Eye (tissue), 1 donor: ENCODE results near the gene SYT14.
"Not testable (repeated sequence)": the region's sequence is repeated elsewhere in the genome, so short reads cannot be mapped to it uniquely, and the experiment has no call there.

Experiments
- DNase-seq: peaks from one replicate; pipeline ENCODE4 v3.0.0-alpha.2; 2015

SYT14 gene

DNA sequence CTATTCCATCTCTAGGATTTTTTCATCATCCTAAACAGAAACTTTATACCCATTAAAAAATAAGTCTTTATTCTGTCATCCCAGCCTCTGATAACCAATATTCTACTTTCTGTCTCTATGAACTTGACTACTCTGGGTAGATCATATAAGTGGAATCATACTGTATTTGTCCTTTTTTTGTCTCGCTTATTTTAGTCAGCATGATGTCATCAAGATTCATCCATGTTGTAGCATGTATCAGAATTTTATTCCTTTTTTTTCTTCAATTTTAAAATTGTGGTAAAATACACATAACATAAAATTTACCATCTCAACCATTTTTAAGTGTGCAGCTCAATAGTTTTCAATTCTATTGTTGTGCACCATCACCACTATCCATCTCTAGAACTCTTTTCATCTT lies 90.0 kb downstream of the SYT14 start:
- DNase-seq: no peak

DNA sequence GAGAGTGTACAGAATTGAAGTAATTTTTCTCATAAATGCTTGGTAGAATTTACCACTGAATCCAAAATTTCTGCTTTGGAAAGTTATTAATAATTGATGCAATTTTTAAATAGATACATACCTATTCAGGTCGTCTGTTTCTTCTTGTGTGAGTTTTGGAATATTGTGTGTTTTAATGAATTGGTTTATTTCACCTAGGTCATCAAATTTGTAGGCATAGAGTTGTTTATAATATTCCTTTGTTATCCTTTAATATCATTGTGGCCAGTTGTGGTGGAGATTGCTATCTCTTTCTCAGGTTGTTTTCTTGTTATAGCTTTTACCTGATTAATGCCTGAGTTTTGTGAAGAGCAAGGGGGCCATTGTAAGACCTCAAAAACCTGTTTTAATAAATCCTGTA lies 93.5 kb downstream of the SYT14 start:
- no peak for DNase-seq

- no peak for DNase-seq
Observed at GRCh38 chr1:210043058-210043457, 105.0 kb downstream of the SYT14 start.

DNA sequence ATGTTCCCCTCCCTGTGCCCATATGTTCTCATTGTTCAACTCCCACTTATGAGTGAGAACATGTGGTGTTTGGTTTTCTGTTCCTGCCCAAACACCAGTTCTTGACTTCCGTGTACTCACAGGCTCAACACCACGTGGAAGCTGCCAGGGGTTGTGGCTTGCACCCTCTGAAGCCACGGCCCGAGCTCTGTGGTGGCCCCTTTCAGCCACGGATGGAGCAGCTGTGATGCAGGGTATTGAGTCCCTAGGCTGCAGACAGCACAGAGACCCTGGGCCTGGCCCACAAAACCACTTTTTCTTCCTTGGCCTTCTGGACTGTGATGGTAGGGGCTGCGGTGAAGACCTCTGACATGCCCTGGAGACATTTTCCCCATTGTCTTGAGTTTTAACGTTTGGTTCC lies 111.6 kb downstream of the SYT14 start:
- no peak for DNase-seq

- not testable (repeated sequence) for DNase-seq
Observed at GRCh38 chr1:210050491-210050890, 112.5 kb downstream of the SYT14 start.

- no peak for DNase-seq
Observed at GRCh38 chr1:210053126-210053525, 115.1 kb downstream of the SYT14 start.

GRCh38 chr1:210057593-210057992 lies 119.6 kb downstream of the SYT14 start:
- no peak for DNase-seq

DNA sequence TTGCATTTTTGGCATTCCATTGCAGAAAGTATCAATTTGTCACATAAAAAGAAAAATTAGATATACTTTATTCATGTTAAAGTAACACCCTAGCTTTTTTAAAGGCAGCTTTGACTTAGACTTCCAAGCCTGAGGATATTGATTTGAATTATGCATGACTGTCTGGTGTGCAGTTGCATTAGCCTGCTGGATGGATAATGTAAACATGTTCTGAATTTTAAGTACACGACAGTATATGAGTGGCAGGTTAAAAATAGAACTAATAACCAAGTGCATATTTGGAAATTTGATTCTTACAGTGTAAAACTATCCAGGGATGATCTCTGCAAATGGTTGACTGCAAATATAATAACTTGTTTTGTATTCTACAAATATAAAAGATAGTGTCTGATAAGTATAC lies 124.0 kb downstream of the SYT14 start:
- DNase-seq: peak; percentile 31

DNA sequence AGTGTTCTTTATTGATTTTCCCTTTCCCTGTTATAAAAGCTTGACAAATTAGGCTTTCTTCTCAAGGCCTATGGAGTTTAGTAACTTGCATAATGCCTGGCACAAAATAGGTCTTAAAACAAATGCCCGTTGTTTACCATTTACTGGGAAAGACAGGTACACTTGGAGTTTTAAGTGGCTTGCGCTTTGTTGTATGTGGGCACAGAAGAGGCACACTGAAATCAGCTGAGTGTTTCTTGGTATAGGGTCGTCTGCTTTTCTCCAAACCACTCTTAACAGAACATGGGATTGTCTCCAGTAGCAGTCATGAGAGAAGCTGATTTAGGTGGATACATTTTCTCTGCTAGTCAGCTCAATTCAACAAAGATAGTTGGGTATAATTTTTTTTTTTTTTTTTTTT lies 132.5 kb downstream of the SYT14 start:
- DNase-seq: no peak

DNA sequence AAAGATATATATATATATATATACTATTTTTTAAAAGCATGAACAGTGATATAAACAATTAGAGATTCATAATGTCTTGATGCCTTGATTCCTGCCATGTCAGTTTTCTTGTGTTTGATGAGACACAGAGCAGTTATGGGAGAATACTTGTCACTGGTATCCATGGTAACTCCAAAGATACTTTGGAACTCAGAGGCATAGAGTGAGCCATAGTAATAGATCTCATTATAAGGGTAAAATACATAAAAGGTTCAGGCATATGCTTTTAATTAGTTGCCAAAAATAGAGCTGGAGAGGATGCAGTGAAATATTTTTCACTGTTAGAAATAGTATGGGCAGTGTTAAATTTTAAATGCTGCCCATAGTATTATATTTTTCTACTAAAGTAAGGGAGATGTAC lies 134.1 kb downstream of the SYT14 start:
- DNase-seq: peak; percentile 16

DNA sequence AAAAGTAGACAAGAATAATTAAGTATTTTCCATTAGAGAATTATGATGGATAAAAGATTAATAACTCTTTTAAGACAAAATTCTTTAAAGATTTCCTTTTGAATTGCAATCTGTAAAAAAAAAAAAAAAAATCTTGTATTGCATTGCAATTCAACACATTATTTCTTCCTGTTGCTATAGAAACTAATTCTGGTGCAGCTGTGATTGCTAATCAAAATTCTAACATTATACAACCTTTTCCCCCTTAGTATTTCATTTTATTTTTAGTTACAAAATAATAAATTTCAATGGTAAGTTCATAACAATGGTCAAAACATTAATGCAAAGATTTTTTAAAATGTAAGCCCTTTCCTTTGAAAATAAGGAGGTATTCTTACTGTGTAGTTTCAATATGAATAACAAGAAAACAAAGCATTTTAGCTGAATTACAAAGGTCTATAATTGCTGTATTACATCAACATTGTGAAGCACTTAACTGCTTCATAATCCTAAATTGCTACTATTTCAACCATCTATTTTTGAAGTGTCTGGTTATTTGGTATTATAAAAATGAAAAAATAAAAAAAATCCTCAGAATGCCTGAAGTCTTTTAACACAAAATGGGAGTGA lies 135.0 kb downstream of the SYT14 start:
- no peak for DNase-seq

DNA sequence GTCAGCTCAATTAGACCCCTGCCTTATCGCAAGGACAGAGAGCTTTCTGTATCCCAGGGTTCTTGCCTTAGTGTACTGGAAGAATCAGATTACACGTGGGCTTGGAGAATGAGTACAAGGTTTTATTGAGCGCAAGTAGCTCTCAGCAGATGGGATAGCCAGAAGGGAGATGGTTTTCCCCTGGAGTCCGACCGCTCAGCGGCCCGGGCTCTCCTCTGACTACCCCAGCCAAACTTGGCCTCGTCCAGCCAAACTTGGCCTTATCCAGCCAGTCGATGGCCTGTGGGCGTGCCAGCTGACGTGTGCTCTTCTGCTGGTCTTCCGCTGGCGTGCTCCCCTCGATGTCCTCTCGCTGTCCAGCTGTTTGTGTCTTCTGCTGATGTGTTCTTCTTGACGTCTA lies 136.9 kb downstream of the SYT14 start:
- DNase-seq: no peak

- no peak for DNase-seq
Observed at GRCh38 chr1:210076620-210077019, 138.6 kb downstream of the SYT14 start.

DNA sequence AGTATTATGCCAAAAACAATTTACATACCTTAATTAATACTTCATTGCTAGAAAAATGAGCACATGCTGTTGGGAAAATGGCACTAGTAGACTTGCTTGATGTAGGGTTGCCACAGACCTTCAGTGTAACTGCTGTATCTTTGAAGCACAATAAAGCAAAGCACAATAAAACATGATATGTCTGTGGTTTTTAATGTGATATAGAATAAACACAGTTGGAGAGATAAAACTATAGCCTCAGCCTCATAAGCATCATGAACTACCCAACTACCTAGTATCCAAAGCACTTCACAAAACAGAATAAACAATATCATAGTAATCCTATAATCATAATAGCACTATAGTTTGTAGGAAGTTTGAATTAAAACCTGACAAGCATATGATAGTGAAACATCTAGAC lies 143.5 kb downstream of the SYT14 start:
- DNase-seq: no peak

DNA sequence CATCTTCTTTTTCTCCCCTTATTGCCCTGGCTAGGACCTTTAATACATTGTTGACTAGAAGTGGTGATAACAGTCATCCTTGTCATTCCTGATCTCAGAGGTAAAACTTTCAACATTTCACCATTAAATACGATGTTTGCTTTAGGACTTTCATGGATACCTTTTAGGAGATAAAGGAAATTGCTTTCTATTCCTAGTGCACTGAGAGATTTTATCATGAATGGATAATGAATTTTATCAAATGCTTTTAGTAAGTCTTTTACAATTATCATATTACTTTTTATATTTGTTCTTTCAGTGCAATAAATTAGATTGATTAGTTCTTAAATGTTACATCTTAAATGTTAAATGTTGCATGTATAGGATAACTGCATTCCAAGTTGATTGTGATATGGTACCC lies 147.3 kb downstream of the SYT14 start:
- DNase-seq: no peak

DNA sequence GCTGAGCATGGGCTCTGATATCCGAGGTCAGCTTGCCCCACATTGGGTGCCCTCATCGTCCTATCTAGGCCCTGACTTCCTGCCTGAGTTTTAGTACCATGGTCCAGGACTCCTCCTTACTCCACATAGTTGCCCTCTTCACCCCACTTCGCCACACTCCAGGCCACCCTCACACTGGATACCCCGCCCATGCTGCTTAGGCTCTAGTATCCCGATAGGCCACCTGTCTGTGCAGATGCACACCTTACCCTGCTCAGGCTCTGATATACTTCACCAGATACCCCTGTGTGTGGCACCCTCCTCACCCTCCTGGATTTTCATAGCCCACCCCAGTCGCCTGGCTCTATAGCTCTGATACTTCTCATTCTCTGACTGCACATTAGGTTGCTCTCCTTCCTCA lies 149.0 kb downstream of the SYT14 start:
- DNase-seq: no peak

GRCh38 chr1:210089855-210090254 lies 151.8 kb downstream of the SYT14 start:
- no peak for DNase-seq

GRCh38 chr1:210092366-210092765 lies 154.3 kb downstream of the SYT14 start:
- no peak for DNase-seq

- DNase-seq: no peak
Observed at GRCh38 chr1:210093461-210093860, 155.4 kb downstream of the SYT14 start.

GRCh38 chr1:210098356-210098755 lies 160.3 kb downstream of the SYT14 start:
- DNase-seq: no peak

GRCh38 chr1:210099921-210100320 lies 161.9 kb downstream of the SYT14 start:
- no peak for DNase-seq

GRCh38 chr1:210104103-210104502 lies 166.1 kb downstream of the SYT14 start:
- no peak for DNase-seq

DNA sequence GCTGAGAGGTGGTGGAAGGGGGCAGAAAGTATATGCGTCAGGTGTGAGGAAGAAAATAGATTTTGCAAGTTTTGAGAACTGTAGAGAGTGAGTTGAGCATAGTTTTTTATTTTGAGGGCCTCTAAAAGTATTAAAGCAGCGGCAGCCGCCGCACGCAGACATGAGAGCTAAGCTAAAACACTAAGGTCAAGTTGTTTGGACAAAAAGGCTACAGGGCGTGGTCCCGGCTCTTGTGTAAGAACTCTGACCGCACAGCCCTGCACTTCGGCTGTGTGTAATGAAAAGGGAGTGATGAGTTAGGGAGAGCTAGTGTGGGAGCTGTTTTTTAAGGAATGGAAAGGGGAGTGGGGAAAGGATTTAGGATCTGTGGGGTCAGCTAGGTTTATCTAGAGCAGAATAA lies 174.9 kb downstream of the SYT14 start:
- DNase-seq: not testable (repeated sequence)

DNA sequence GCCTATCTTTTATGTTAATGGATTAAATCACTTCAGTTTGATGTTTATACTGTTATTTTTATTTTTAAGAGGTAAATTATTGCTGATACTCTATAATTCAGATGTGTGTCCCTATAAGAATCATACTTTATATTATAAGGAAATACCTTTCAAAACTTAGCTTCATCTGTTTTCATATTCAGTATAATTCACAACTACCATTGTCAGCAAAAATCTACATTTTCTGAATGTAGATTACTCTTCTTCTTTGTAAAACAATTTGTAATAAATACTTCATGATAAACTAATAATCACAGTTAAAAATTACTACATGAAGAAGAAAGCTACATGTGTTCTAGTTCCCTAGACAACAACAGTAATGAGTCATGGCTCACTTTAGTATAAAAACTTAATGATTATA lies 179.2 kb downstream of the SYT14 start:
- DNase-seq: no peak

- no peak for DNase-seq
Observed at GRCh38 chr1:210117681-210118170, 179.7 kb downstream of the SYT14 start.

- DNase-seq: no peak
Observed at GRCh38 chr1:210123383-210123782, 185.4 kb downstream of the SYT14 start.
